Esophagus muscularis mucosa (tissue), 3 donors: ENCODE data around the gene TMX2.

Experiments used
- CTCF ChIP-seq, 3 experiments: fragments of 200-600 bp in 2 of 3; fragments of 450-650 bp in 1 of 3; sonication (generic) in 2 of 3; IDR thresholded peaks; one replicate each; pipeline ENCODE4 v1.5.1; 2017 to 2019; ENCODE audit warnings: antibody characterized with exemption in 3 of 3, mild to moderate bottlenecking in 2 of 3, moderate library complexity in 1 of 3
- POLR2A ChIP-seq: fragments of 450-650 bp; IDR thresholded peaks from one replicate; pipeline ENCODE4 v1.6.1; 2017; ENCODE audit warnings: antibody characterized with exemption, moderate library complexity, mild to moderate bottlenecking, low read depth

- TF ChIP-seq CTCF (IDR thresholded peaks at IDR 0.05) (no peak), POLR2A (no peak)
These were observed 23.4 kb downstream of the TMX2 start for GRCh38 chr11:57735619-57736298.
